ENCODE data around the gene KRTAP4-9.
"Not testable (repeated sequence)": the region's sequence is repeated elsewhere in the genome, so short reads cannot be mapped to it uniquely, and the experiment has no call there.

KRTAP4-9 gene

DNA sequence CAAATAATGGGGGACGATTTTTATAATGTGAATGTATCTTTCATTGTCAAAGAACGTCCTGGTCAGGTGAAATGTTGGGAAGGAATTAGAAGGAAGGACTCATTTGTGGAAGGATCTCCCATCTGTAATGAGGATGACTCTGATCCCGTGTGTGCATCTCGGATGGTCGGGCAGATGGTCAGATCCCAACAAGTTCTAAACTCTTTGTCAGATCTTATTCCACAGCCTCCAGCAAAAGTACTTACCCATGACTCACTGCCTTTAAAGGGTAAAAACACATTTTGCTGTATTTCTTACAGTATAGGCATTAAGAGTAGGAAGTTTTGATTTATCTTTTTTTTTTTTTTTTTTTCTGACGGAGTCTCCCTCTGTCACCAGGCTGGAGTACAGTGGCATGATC lies 6.7 kb upstream of the KRTAP4-9 start:
- DNase-seq = no peak

DNA sequence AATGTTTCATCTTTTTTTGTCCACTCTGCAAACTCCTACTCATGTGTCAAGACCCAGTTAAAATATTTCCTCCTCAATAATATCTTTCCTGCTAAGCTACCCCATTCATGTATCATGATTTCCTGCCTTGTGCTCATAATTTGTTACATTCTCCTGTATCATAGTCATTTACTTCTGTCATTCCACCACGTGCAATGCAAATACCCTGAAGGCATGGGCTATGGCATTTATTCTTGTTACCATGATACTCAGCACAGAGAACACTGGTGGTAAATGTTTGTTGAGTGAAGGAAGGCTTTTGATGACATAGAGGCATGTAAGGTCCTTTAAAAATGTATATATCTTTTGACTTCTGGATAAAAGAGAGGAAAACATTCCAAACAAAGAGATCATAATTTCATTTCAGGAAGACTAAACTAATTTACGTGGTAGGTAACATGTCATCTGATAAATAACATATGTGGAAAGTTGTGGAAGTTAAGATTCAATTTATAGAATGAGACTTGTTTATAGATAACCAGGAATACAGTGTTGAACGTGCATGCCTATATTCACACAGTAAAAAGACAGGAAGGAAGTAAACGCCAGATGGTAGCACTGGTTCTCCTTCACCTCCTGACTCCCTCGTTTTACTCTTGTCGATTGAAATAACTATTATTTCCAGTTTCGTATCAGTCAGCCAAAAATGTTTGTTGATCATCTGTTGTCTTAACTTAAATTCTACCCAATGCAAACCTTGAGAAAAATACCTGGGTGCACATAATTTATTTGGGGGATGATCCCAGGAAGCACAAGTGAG lies 5.3 kb upstream of the KRTAP4-9 start:
- DNase-seq = not testable (repeated sequence)

DNA sequence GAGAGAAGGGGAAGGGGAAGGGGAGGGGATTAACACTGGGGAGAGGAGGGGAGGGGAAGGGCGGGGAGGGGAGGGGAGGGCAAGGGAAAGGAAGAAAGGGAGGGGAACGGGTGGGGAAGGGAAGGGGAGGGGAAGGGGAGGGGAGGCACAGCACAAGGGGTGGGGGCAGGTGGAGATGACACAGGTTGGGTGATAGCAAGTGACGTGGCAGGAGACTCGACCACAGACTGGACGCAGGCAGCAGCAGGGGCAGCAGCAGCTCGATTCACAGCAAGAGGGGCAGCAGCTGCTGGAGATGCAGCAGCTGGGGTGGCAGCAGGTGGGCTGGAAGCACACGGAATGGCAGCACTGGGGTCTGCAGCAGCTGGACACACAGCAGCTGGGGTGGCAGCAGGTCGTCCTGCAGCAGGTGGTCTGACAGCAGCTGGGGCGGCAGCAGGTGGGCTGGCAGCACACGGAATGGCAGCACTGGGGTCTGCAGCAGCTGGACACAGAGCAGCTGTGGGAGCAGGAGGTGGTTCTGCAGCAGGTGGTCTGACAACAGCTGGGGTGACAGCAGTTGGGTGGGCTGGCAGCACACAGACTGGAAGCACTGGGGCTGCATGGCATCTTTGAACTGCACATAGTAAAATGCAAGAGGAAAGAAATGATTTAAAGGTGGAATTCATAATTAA lies 3.5 kb upstream of the KRTAP4-9 start, which contains the start of gene KRTAP4-16:
TSS of gene KRTAP4-16 (minus strand) at position 624 of the 674 bp plus-strand sequence. CDS start at position 624, 0 bp downstream.
- DNase-seq = no peak

DNA sequence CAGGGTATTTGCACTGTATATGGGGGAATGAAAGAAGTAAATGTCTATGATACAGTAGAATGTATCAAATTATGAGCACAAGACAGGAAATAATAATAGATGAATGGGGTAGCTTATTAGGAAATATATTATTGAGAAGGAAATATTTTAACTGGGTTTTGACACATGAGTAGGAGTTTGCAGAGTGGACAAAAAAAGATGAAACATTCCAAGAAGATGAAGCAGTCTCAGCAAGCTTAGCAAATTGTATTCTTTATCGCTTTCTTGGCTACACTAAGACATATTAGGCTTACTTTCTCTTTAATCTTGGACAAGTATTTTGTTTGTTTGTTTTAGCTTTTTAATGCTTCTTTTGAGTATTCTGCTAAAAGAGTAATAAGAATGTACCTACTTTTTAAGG lies 1.3 kb upstream of the KRTAP4-9 start:
- no peak for DNase-seq

DNA sequence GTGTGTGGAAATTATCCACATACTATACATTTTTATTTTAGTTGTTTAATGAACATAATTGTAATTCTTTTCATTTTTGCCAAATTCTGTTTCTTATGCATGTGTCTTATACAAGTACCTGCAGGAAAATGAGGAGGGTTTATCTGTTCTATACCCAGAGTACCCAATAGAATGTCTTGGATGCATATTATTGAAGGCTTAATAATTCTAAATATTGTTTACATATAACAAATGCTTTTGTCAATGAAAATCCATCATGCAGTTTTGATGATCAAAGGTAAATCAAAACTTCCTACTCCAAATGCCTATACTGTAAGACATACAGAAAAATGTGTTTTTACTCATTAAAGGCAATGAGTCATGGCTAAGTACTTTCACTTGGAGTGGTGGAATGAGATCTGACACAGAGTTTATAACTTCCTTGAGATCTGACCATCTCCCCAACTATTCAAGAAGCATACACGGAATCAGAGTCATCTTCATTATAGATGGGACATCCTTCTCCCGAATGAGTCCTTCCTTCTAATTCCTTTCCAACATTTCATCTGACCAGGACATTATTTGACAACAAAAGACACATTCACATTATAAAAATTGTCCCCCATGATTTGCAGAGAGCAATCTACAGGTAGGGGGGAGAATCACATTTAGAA lies 677 bp upstream of the KRTAP4-9 start:
- not testable (repeated sequence) for DNase-seq

DNA sequence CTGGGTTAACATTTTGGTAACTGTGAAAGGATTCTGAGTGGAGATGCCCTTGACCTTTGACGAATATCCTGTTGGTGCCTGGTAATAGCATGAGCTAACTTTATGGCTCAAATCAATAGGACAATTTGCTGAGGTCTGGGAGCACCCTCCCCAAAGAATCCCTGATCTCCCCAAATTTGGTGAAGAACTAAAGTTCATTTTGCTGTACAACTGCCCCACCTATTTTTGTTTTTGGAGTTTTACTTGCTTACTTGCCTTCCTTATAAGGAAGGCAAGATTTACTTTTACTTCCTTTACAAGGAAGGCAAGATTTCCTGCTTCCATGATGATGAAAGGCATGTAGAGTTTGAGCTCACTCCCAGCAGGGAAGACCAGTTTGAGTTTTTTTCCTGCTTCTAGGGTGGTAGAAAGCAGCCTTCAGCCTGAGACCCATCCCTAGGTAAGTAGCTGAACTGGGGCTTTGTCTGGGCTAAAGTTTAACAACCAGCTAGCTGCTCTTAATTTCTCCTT lies 2.8 kb downstream of the KRTAP4-9 start:
- DNase-seq = no peak

DNA sequence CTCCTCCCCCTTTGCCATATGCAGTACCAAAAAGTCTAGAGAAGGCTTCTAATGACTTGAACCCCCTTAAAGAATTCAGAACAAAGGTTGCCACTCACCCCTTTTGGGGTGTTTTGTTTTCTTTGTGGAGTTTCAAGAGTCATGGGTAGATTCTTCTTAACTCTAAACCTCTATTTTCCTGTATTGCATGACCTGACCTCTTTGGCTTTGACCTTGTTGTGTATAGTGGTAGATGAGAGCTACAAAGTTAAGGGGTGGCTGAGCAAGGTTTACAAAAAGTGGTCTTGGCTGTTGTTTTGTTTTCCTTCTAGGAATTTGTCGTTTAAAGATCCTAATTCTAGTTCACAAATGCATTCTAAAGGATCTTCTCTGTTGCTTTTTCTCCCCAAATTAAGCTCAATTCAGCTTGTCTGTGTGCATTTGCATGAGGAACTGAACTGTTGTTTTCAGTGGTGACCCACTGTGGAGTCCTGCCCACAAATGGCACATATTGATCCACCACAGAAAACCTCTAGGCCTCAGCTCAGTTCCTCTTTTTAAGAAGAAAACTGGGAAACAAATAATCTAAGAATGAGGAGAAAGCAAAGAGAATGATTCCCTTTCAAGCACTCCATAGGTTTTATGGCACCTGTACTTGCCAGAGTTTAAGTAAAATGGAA lies 3.7 kb downstream of the KRTAP4-9 start:
- not testable (repeated sequence) for DNase-seq

DNA sequence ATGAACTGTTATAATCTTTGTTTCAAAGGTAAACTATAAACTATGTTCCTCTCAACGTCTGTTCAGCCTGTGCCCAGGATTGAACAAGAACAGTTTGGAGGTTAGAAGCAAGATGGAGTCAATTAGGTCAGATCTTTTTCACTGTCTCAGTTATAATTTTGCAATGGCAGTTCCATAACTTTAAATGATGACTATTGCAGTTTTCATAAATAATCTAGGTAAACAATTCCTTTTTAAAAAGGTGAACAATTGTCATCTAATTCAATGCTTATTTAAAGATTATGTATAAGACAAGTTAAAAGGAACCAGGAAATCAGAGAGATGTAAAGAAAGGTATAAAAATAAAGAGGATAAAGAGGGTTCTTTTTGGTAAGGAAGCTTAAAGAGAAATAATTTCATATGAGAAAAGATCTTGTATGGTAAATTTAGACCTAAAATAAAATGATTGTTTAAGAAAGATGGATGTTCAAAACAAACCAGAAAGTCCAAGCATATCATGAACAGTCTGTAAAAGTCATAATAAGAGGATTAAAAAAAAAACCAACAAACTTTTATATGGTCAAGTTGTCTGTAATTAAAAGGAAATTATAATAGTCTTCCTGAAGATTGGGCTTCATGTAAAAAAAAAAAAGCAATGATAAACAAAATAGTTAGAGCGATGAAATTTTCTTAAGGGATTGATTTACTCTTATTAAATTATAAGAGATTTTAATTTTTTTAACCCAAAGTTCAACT lies 6.1 kb downstream of the KRTAP4-9 start:
- no peak for DNase-seq

DNA sequence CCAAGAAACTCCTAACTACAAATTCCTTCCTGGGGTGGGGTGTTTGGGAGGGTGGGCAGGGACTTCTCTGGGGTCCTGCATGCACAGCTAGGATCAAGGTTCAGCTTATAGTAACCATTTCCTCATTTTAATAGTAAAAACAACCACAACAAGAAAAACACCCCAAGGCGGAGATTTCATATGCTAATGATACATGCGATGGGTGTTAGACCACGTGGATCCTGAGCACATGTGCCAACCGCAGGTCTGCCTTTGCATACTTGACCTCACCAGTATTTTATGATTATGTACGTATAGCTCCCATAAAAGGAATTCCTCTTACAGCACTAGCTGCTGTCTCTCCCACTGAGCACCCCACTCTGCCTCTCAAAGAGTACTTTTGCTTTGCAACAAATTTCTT lies 11.1 kb downstream of the KRTAP4-9 start:
- no peak for DNase-seq

DNA sequence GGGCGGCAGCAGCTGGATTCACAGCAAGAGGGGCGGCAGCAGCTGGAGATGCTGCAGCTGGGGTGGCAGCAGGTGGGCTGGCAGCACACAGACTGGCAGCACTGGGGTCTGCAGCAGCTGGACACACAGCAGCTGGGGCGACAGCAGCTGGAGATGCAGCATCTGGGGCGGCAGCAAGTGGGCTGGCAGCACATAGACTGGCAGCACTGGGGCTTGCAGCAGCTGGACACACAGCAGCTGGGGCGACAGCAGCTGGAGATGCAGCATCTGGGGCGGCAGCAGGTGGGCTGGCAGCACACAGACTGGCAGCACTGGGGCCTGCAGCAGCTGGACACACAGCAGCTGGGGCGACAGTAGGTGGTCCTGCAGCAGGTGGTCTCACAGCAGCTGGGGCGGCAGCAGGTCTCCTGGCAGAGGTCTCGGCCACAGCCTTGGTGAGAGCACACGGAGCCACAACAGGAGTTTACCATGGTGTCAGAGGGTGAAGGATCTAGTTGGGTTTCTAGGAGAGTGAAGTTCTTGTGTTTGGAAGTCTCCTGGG lies 12.7 kb downstream of the KRTAP4-9 start, which contains the start of gene KRTAP4-11:
TSS of gene KRTAP4-11 (minus strand) at position 528 of the 541 bp plus-strand sequence. CDS start at position 470, 58 bp downstream.
- DNase-seq = not testable (repeated sequence)

DNA sequence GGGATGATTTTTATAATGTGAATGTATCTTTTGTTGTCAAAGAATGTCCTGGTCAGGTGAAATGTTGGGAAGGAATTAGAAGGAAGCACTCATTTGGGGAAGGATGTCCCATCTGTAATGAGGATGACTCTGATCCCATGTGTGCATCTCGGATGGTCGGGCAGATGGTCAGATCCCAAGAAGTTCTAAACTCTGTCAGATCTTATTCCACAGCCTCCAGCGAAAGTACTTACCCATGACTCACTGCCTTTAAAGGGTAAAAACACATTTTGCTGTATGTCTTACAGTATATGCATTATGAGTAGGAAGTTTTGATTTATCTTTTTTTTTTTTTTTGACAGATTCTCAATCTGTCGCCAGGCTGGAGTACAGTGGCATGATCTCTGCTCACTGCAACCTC lies 13.5 kb downstream of the KRTAP4-9 start:
- no peak for DNase-seq

DNA sequence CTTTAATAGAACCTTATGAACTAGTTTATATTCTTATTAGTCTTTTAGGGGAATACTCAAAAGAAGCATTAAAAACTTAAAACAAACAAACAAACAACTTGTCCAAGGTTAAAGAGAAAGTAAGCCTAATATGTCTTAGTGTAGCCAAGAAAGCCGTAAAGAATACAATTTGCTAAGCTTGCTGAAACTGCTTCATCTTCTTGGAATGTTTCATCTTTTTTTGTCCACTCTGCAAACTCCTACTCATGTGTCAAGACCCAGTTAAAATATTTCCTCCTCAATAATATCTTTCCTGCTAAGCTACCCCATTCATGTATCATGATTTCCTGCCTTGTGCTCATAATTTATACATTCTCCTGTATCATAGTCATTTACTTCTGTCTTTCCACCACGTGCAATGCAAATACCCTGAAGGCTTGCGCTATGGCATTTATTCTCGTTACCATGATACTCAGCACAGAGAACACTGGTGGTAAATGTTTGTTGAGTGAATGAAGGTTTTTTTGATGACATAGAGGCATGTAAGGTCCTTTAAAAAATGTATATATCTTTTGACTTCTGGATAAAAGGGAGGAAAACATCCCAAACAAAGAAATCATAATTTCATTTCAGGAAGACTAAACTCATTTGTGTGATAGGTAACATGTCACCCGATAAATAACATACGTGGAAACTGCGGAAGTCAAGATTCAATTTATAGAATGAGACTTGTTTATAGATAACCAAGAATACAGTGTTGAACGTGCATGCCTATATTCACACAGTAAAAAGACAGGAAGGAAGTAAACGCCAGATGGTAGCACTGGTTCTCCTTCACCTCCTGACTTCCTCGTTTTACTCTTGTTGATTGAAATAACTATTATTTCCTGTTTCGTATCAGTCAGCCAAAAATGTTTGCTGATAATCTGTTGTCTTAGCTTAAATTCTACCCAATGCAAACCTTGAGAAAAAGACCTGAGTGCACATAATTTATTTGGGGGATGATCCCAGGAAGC lies 14.8 kb downstream of the KRTAP4-9 start:
- not testable (repeated sequence) for DNase-seq

DNA sequence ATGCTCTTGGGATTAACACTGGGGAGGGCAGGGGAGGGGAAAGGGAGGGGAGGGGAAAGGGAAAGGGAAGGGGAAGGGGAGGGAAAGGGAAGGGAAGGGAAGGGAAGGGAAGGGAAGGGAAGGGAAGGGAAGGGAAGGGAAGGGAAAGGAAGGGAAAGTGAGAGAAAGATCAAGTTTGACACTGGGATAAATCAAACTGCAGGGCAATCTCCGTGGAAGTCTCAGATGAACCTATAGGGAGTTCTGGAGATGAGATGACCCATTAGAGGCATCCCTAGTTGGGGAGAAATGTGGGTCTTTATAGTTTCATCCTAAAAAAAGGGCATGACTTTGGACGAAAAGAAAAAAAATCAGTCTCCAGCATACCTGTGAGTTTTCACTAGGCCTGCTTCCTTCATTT lies 16.6 kb downstream of the KRTAP4-9 start:
- DNase-seq = no peak

DNA sequence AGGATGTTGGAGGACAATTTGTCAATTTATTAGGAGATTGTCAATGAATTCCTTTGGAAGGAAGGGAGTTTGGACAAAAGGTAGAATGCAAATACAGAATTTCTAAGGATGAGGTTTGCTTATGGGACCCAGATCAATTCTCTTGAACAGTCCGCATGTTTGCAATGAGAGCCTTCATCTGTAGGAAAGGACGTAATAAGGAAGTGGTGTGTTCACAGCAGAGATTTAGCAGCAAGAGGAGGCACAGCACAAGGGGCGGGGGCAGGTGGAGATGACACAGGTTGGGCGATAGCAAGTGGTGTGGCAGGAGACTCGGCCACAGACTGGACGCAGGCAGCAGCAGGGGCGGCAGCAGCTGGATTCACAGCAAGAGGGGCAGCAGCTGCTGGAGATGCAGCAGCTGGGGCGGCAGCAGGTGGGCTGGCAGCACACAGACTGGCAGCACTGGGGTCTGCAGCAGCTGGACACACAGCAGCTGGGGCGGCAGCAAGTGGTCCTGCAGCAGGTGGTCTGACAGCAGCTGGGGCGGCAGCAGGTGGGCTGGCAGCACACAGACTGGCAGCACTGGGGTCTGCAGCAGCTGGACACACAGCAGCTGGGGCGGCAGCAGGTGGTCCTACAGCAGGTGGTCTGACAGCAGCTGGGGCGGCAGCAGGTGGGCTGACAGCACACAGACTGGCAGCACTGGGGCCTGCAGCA lies 18.3 kb downstream of the KRTAP4-9 start:
- not testable (repeated sequence) for DNase-seq

DNA sequence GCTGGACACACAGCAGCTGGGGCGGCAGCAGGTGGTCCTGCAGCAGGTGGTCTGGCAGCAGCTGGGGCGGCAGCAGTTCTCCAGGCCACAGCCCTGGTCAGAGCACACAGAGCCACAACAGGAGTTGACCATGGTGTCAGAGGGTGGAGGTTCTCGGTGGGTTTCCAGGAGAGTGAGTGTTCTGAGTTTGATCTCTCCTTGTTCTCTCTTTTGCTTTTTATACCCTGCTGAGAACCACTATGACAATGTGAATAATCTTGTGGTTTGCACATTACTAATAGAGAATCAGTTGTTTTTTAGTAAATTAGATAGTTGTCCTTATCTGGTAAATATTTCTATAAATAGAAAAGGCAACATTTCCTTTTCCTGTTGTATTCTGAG lies 18.8 kb downstream of the KRTAP4-9 start, which contains the start of gene KRTAP4-12:
TSS of gene KRTAP4-12 (minus strand) at position 192 of the 381 bp plus-strand sequence. CDS start at position 132, 60 bp downstream.
- not testable (repeated sequence) for DNase-seq

DNA sequence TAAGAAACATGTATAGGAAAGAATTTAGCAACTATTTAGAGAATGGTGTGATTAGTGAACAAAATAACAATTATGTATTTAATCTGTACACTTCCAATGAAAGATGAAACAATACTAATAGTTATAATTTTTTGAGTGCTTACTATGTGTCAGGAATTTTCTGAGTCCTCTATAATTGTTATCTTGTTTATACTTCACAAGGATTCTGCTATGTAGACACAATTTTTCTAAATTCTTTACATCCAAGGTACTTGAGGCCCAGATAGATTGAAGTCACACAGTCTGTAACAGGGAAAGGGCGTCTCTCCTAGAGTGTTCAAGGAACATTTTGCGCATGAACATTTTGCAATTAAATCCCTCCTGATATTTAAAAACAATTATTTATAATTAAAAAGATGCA lies 19.9 kb downstream of the KRTAP4-9 start:
- DNase-seq = no peak

DNA sequence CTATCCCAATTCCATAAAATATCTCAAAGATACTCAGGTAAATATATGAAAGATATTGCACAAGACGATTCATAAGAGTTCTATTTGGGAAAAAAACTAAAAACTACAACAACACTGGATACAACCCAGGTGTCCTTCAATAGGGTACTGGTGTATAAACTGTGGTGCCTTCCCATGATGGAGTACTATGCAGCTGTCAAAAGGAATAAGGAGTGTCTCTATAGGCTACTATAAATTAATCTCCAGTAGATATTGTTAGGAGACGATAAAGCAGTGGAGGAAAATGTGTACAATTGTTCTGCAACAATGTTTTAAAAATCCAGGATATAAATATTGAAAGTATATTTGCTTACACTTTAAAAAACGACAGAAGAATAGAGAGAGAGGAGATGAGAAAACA lies 21.2 kb downstream of the KRTAP4-9 start:
- no peak for DNase-seq

DNA sequence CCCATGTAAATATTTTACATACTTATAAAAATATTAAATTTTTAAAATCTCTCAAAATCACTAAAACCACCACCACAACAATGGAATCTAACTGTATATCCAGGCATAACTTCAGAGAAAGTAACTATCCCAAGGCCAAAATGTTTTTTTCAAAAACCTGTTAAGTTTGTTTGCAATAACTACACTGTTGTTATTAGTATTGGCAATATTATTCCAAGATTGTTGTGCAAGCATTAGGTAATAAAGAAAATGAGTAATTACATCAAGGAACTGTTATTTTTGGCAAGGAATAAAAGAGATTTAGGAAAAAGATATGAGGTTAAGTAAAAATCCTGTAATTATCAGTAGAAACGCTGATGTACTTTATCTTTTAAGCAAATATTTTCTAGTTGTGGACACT lies 22.2 kb downstream of the KRTAP4-9 start:
- no peak for DNase-seq

DNA sequence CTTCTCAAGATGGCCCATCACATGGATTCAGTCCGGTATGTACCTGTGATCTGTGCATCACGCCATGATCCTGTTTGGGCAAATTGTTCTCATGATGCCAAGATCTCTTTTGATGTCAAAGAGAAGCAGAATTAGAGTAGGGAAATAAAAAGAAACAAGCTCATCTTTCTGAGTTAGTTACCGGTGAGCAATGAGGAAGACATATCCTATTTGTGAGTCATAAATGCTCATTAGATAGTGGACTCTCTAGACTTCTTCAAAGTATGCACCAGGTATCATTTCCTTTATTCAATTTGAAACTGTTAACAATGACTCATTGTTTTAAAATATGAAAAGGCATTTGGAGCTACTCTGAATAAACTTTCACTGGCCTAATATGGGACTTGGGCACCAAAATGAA lies 26.8 kb downstream of the KRTAP4-9 start:
- DNase-seq = peak; percentile 13

Measured in DMS53 (cell line).